Measurements from ENCODE around the gene ENTPD6. TPM values are rescaled to one million over a fixed set of nuclear protein-coding genes. Genes with fewer than 3 reads are reported as not detected.
"Not testable (repeated sequence)": the region's sequence is repeated elsewhere in the genome, so short reads cannot be mapped to it uniquely, and the experiment has no call there.

Gene ENTPD6
- total RNA-seq, 4 donors from 2014 or later, result 20.7 to 47.2 (median 30.7) TPM

- no peak overlapping the region for H3K27ac ChIP-seq
- TF ChIP-seq POLR2A (IDR thresholded peaks at IDR 0.05), result no peak
- no peak for DNase-seq
- intact Hi-C loops (cut with DNase I; ENCODE audit: low total_unique reads), result no loop called here
- H3K27me3 ChIP-seq, result no peaks in the 10 kb centered on the region
- H3K36me3 ChIP-seq, result no peaks in the 10 kb centered on the region
- no peak overlapping the region for H3K4me3 ChIP-seq
- no peaks in the 10 kb centered on the region for H3K9me3 ChIP-seq
- H3K4me1 ChIP-seq, result no peaks in the 10 kb centered on the region
Observed at GRCh38 chr20:25233016-25233772, 37.7 kb downstream of the ENTPD6 start.

- H3K27me3 ChIP-seq; intact Hi-C loops (cut with DNase I; ENCODE audit: low total_unique reads); H3K9me3 ChIP-seq; H3K36me3 ChIP-seq; H3K4me1 ChIP-seq; H3K4me3 ChIP-seq; H3K27ac ChIP-seq; DNase-seq: not testable (repeated sequence)
Observed at GRCh38 chr20:25234009-25234849, 38.7 kb downstream of the ENTPD6 start.

GRCh38 chr20:25236450-25237304 is 41.2 kb downstream of the ENTPD6 start:
- intact Hi-C loops (cut with DNase I; ENCODE audit: low total_unique reads), result no loop called here
- Histone ChIP-seq H3K4me3 (no peak overlapping the region), H3K27me3 (no peaks in the 10 kb centered on the region), H3K27ac (no peak overlapping the region), H3K4me1 (no peaks in the 10 kb centered on the region), H3K9me3 (no peaks in the 10 kb centered on the region), H3K36me3 (no peaks in the 10 kb centered on the region)
- DNase-seq, result no peak
- no peak for TF ChIP-seq CTCF (IDR thresholded peaks at IDR 0.05)
- TF ChIP-seq POLR2A (IDR thresholded peaks at IDR 0.05), result no peak

GRCh38 chr20:25237610-25238318 is 42.3 kb downstream of the ENTPD6 start:
- H3K36me3 ChIP-seq, result no peaks in the 10 kb centered on the region
- intact Hi-C loops (cut with DNase I; ENCODE audit: low total_unique reads), result no loop called here
- TF ChIP-seq CTCF (IDR thresholded peaks at IDR 0.05) (no peak), POLR2A (IDR thresholded peaks at IDR 0.05) (no peak)
- H3K9me3 ChIP-seq, result no peaks in the 10 kb centered on the region
- H3K27me3 ChIP-seq, result no peaks in the 10 kb centered on the region
- peak overlapping the region; percentile 0 to 19 for H3K27ac ChIP-seq
- H3K4me1 ChIP-seq, result no peaks in the 10 kb centered on the region
- DNase-seq, result peak; percentile 40 to 50
- H3K4me3 ChIP-seq, result no peak overlapping the region

- H3K27ac ChIP-seq, result peak overlapping the region; percentile 0 to 19
- H3K4me1 ChIP-seq, result no peaks in the 10 kb centered on the region
- TF ChIP-seq CTCF (IDR thresholded peaks at IDR 0.05) (no peak), POLR2A (IDR thresholded peaks at IDR 0.05) (no peak)
- DNase-seq, result no peak
- no peaks in the 10 kb centered on the region for H3K27me3 ChIP-seq
- intact Hi-C loops (cut with DNase I; ENCODE audit: low total_unique reads), result no loop called here
- no peaks in the 10 kb centered on the region for H3K9me3 ChIP-seq
- no peak overlapping the region for H3K4me3 ChIP-seq
- H3K36me3 ChIP-seq, result no peaks in the 10 kb centered on the region
Observed at GRCh38 chr20:25238319-25239037, 43.0 kb downstream of the ENTPD6 start.

Measured in uterus (tissue), 4 donors.